Rectal smooth muscle tissue (tissue), 1 donor: ENCODE measurements around the gene ATG3.
"Not testable (repeated sequence)": the region's sequence is repeated elsewhere in the genome, so short reads cannot be mapped to it uniquely, and the experiment has no call there.

ENCODE experiments used
- H3K27ac ChIP-seq: one replicate; pipeline ENCODE4 v1.7.0; 2013; ENCODE audit warnings: low read depth, low read length, inconsistent platforms
- H3K27me3 ChIP-seq: one replicate; pipeline ENCODE4 v1.7.0; 2013; ENCODE audit warnings: low read length; ENCODE audit not compliant: control insufficient read depth, insufficient read depth
- H3K36me3 ChIP-seq: one replicate; pipeline ENCODE4 v1.7.0; 2013; ENCODE audit warnings: low read length; ENCODE audit not compliant: control insufficient read depth, insufficient read depth
- H3K4me1 ChIP-seq: one replicate; pipeline ENCODE4 v1.7.0; 2013; ENCODE audit warnings: low read length; ENCODE audit not compliant: control insufficient read depth, insufficient read depth
- H3K4me3 ChIP-seq: one replicate; pipeline ENCODE4 v1.7.0; 2013; ENCODE audit warnings: low read length
- H3K9ac ChIP-seq: one replicate; pipeline ENCODE4 v1.7.0; 2013; ENCODE audit warnings: low read length

ATG3 gene

GRCh38 chr3:112583105-112583504 is 21.3 kb upstream of the ATG3 start:
- H3K4me3 ChIP-seq: no peak overlapping the region
- no peak overlapping the region for H3K9ac ChIP-seq
- peaks cover 2% of the 10 kb centered on the region for H3K36me3 ChIP-seq
- no peak overlapping the region for H3K27ac ChIP-seq
- no peaks in the 10 kb centered on the region for H3K4me1 ChIP-seq
- H3K27me3 ChIP-seq: no peaks in the 10 kb centered on the region

- Histone ChIP-seq H3K27ac (no peak overlapping the region), H3K9ac (no peak overlapping the region), H3K27me3 (no peaks in the 10 kb centered on the region), H3K4me1 (no peaks in the 10 kb centered on the region), H3K36me3 (peaks cover 2% of the 10 kb centered on the region), H3K4me3 (no peak overlapping the region)
Observed at GRCh38 chr3:112582244-112582874, 20.6 kb upstream of the ATG3 start.

GRCh38 chr3:112579697-112580096 is 17.9 kb upstream of the ATG3 start:
- Histone ChIP-seq H3K4me3 (no peak overlapping the region), H3K4me1 (no peaks in the 10 kb centered on the region), H3K36me3 (peaks cover 2% of the 10 kb centered on the region), H3K27me3 (no peaks in the 10 kb centered on the region), H3K27ac (no peak overlapping the region), H3K9ac (no peak overlapping the region)

- Histone ChIP-seq H3K36me3 (no peaks in the 10 kb centered on the region), H3K4me3 (no peak overlapping the region), H3K9ac (no peak overlapping the region), H3K27me3 (no peaks in the 10 kb centered on the region), H3K4me1 (no peaks in the 10 kb centered on the region), H3K27ac (no peak overlapping the region)
Observed at GRCh38 chr3:112579232-112579631, 17.5 kb upstream of the ATG3 start.

- H3K27me3 ChIP-seq: no peaks in the 10 kb centered on the region
- peaks cover 6% of the 10 kb centered on the region for H3K36me3 ChIP-seq
- H3K9ac ChIP-seq: no peak overlapping the region
- no peaks in the 10 kb centered on the region for H3K4me1 ChIP-seq
- no peak overlapping the region for H3K4me3 ChIP-seq
- H3K27ac ChIP-seq: no peak overlapping the region
Observed at GRCh38 chr3:112572701-112573100, 10.9 kb upstream of the ATG3 start.

GRCh38 chr3:112569265-112569664 is 7.5 kb upstream of the ATG3 start:
- no peak overlapping the region for H3K4me3 ChIP-seq
- no peak overlapping the region for H3K9ac ChIP-seq
- H3K27ac ChIP-seq: no peak overlapping the region
- H3K27me3 ChIP-seq: no peaks in the 10 kb centered on the region
- H3K36me3 ChIP-seq: peaks cover 6% of the 10 kb centered on the region
- H3K4me1 ChIP-seq: no peaks in the 10 kb centered on the region

GRCh38 chr3:112568642-112569041 is 6.9 kb upstream of the ATG3 start:
- Histone ChIP-seq H3K9ac (no peak overlapping the region), H3K36me3 (peaks cover 6% of the 10 kb centered on the region), H3K4me3 (no peak overlapping the region), H3K27me3 (no peaks in the 10 kb centered on the region), H3K4me1 (no peaks in the 10 kb centered on the region), H3K27ac (no peak overlapping the region)

- Histone ChIP-seq H3K36me3 (peaks cover 2% of the 10 kb centered on the region), H3K4me1 (no peaks in the 10 kb centered on the region)
Observed at GRCh38 chr3:112564940-112565305, 3.2 kb upstream of the ATG3 start.

GRCh38 chr3:112564247-112564939 is 2.6 kb upstream of the ATG3 start:
- H3K4me3 ChIP-seq, H3K36me3 ChIP-seq, H3K4me1 ChIP-seq, H3K9ac ChIP-seq, H3K27me3 ChIP-seq, H3K27ac ChIP-seq: not testable (repeated sequence)

More at GRCh38 chr3:112564940-112565305, 3.2 kb upstream of the ATG3 start:
- H3K4me3 ChIP-seq: no peak overlapping the region
- no peak overlapping the region for H3K9ac ChIP-seq
- H3K27me3 ChIP-seq: no peaks in the 10 kb centered on the region
- H3K27ac ChIP-seq: no peak overlapping the region

GRCh38 chr3:112561484-112561733 is 353 bp downstream of the ATG3 start:
- peak overlapping the region; percentile 91 for H3K27ac ChIP-seq

GRCh38 chr3:112560721-112561483 is 860 bp downstream of the ATG3 start:
- Histone ChIP-seq H3K36me3 (no peaks in the 10 kb centered on the region), H3K9ac (peak overlapping the region; percentile 95), H3K27ac (peak overlapping the region; percentile 91), H3K4me3 (peak overlapping the region; percentile 94), H3K4me1 (no peaks in the 10 kb centered on the region), H3K27me3 (no peaks in the 10 kb centered on the region)

More at GRCh38 chr3:112561484-112561733, 353 bp downstream of the ATG3 start:
- Histone ChIP-seq H3K4me3 (peak overlapping the region; percentile 94), H3K9ac (peak overlapping the region; percentile 95), H3K4me1 (no peaks in the 10 kb centered on the region), H3K27me3 (no peaks in the 10 kb centered on the region), H3K36me3 (no peaks in the 10 kb centered on the region)

- no peaks in the 10 kb centered on the region for H3K27me3 ChIP-seq
- no peaks in the 10 kb centered on the region for H3K36me3 ChIP-seq
- H3K27ac ChIP-seq: no peak overlapping the region
- H3K9ac ChIP-seq: no peak overlapping the region
- no peak overlapping the region for H3K4me3 ChIP-seq
- H3K4me1 ChIP-seq: no peaks in the 10 kb centered on the region
Observed at GRCh38 chr3:112560307-112560706, 1.5 kb downstream of the ATG3 start.
